HTR-8/SVneo (cell line): ENCODE measurements around the gene CACNA1E.
"Not testable (repeated sequence)": the region's sequence is repeated elsewhere in the genome, so short reads cannot be mapped to it uniquely, and the experiment has no call there.

ENCODE experiments used
- DNase-seq: peaks from one replicate; pipeline ENCODE4 v3.0.0; 2011; ENCODE audit warnings: low spot score, mixed read lengths; ENCODE audit not compliant: insufficient read length
- FAIRE-seq: peaks from 2 replicates; lab custom pipeline; 2011; peaks lifted over from hg19 to GRCh38; lab: Jason Lieb, UNC

The CACNA1E gene

GRCh38 chr1:181784039-181784683, 300.8 kb downstream of the CACNA1E start:
- FAIRE-seq (no peak), DNase-seq (no peak)

DNA sequence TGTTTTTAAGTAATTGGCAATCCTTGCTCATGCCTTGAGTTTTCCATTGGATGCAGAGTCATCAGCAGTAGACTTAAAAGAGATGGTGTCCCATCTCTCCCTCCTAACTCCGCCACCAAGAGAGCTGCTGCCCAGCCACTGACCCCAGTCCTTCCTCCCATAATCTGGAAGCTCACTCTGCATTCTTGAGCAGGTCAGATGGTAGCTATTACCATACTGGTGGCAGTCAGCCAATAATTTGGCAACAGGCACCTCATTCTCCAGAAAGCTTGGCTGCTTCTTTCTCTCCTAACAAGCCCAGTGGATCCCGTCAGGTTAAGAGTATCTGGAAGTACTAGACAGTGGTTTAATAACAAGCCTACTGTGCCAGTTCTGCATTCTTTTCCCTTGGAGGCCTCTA, 306.1 kb downstream of the CACNA1E start:
- DNase-seq (no peak), FAIRE-seq (no peak)

DNA sequence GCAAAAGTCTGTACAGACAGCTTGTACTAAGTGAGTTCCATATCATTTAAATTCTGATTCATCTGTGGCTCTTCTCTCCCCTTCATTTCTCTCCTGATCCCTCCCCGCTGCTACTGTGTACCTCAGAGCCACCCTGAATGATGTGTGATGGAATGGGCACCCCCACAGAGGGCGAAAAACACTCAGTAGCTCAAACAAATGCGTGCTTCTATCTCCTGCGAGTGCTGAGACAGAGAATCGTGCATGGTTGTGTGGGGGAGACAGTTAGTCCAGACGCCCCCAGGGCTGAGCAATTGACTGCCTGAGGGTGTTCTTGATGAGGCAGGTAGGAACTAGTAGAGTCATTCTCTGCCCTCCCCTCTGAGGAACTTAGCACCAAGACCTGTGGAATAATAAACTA, 308.4 kb downstream of the CACNA1E start:
- DNase-seq, result no peak
- FAIRE-seq, result no peak

DNA sequence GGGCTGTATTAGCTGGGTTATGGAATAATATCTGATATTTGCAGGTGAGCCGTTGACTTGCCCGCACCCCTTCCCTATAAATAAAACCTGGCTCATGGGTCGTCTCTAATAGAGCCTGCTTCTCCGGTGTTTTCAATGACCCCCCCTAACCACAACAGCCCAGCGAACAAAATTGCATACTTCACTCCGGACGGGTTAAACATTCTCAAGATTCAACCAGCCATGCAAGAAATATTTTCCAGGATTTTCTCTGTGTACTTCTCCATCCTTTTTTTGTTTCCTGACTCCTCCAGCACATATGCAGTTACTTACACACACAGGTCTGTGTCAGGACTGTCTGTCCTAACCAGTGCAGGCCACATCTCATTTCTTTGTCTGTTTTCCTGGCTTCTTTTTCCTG, 310.5 kb downstream of the CACNA1E start:
- DNase-seq (no peak), FAIRE-seq (no peak)

GRCh38 chr1:181794332-181794731, 311.0 kb downstream of the CACNA1E start:
- DNase-seq, result no peak
- FAIRE-seq, result no peak

GRCh38 chr1:181798191-181798926, 315.0 kb downstream of the CACNA1E start:
- DNase-seq, result no peak
- FAIRE-seq, result no peak

- FAIRE-seq (no peak), DNase-seq (no peak)
These were observed 318.3 kb downstream of the CACNA1E start for GRCh38 chr1:181801617-181802016.

DNA sequence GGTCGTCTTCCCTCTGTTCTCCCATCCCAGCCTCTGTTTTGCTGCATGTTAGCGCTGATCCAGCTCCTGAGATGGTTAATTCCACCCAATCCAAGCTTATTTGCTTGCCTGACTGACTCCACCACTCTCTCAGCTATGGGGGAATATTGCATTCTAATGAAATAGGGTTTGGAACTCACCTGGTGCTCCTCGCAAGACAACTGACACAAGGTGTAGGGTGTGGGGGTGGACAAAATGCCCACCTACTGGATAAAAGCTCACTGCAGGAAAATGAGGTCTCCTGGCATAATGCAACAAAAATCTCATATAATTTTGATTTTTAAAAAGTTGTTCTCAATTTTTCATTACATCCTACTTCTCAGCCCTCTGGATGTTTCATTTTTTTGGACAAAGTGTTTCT, 319.1 kb downstream of the CACNA1E start:
- DNase-seq (no peak), FAIRE-seq (no peak)

GRCh38 chr1:181803421-181803820, 320.1 kb downstream of the CACNA1E start:
- FAIRE-seq, result no peak
- DNase-seq, result no peak

GRCh38 chr1:181804989-181805388, 321.7 kb downstream of the CACNA1E start:
- DNase-seq (no peak), FAIRE-seq (no peak)

DNA sequence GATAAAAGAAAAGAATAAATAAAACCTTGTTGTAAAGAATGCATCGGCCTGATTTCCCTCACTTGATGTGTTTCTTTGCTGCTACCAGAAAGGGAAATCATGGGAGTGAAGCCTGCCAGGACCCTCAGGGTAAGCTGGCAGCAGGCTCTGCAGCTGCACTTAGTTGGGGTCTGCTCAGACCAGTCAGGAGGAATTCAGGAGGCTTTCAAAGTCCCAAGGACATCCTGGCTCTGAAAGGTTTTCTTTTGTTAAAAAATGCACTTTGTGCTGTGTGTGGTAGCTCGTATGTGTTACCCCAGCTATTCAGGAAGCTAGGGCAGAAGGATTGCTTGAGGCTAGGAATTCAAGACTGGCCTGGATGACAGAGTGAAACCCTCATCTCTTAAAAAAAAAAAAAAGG, 323.4 kb downstream of the CACNA1E start:
- DNase-seq (no peak), FAIRE-seq (no peak)

DNA sequence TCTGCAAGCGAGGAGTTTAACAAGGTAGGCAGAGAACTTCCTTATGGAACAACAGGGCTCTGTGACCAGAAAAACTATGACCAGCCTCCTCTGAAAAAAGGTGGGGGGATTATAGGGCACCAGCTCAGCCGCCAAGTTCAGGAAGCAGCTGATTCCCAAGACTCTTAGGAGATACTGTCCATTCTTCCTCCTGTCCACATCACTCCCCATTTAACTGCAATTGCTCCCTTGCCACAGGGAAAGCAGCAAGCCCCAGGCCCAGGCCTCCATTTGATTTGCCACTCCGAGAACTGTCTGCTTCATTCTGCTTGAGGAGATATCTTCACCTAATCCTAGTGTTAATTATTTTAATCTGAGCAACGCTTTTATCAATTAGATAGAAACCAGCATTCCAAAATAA, 323.9 kb downstream of the CACNA1E start:
- FAIRE-seq (no peak), DNase-seq (no peak)

GRCh38 chr1:181809991-181810545, 326.8 kb downstream of the CACNA1E start:
- no peak for FAIRE-seq
- no peak for DNase-seq

DNA sequence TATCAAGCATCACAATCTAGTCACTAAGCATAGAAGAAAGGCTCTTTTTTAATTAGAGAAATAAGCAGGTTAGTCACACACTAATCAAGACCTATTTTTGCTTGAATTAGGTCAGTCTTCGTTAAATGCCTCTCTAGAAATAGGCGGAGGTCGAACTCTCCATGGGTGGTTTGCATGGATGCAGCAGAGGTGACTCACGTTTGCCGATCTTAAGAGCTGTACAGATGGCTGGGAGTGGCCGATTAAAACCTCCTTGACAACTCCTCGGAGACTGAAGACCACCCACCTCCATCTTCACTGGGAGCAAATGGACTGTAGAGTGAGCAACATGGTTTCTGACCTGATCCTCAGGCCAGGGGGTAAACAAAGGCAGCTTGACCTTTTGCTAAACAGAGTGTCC, 328.9 kb downstream of the CACNA1E start:
- FAIRE-seq (no peak), DNase-seq (no peak)

GRCh38 chr1:181813266-181813665, 329.9 kb downstream of the CACNA1E start:
- FAIRE-seq, result no peak
- no peak for DNase-seq

DNA sequence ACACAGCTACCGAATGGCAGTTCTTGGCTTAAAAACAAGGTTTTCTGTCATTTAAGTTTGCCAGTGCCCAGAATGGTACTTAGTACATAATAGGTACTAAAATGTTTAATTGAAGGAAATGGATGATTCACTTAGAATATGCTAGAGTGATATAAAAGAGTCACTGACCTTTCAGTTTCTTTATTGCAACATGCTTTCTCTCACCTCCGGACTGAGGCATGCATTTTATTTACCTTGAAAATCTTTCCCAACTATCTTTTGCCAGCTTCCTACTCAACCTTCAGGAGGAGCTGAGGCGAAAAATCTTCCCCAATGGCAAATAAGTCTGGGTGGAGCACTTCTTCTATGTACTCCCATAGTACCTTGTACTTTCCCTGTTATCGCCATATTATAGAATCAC, 333.3 kb downstream of the CACNA1E start:
- FAIRE-seq (no peak), DNase-seq (no peak)

DNA sequence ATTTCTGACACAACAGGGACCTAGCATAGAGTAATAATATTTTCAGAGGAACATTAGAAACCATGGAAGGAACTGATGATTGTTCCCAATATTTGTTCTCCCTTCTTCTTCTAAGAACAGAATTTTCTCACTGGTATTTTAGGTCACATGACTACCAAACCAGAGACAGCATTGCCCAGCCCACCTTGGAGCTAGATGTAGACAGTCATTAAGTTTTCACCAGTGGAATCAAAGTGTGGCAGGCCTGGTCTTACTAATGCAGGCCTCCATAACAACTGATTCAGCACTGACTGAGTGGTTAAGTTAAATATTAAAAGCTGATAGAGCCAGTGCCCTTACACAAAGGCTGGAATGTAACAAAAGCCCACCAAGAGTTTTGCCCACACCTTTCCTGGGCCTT, 333.8 kb downstream of the CACNA1E start:
- FAIRE-seq (no peak), DNase-seq (no peak)

DNA sequence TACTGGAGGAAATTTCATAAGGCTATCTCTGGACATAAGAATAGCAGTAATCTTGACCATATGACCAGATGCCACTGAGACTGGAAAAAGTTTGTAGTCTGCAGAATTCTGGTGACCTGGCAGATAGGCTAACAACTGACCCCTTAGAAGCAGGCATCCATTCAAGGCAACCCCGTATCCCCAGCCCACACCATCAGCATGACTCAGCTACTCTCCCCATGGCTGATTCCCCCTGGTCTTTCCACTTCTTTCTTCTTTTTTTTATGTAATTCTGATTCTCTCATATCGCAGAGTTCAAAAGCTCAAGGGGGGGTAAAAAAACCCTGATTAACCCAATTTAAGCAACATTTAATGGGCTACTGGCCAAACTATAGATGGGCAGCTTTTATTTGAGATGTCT, 335.1 kb downstream of the CACNA1E start:
- FAIRE-seq, result no peak

GRCh38 chr1:181818943-181819342, 335.6 kb downstream of the CACNA1E start:
- no peak for FAIRE-seq

More for the DNA sequence above, 335.1 kb downstream of the CACNA1E start:
- DNase-seq, result no peak

DNA sequence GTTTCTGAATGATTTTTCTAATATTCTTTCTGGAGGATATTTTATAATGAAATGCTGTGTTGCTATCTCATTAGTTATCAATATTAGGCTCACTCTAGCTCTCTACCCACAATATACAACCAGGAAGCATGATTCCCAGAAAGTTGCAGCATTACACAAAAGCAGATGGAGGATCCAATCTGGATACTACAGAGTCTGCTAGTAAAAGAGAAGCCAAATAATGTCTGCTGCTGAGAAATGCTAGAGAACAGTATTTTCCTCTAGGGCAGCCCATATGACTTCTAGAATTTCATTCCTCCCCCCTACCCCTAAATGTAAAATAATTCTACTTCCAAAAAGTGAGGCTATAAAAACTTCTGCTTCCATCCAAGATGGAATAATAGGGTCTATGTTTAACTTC, 338.4 kb downstream of the CACNA1E start:
- DNase-seq (no peak), FAIRE-seq (no peak)

More at GRCh38 chr1:181818943-181819342, 335.6 kb downstream of the CACNA1E start:
- DNase-seq, result no peak

- not testable (repeated sequence) for DNase-seq, FAIRE-seq
These were observed 349.0 kb downstream of the CACNA1E start for GRCh38 chr1:181832173-181832880.
